Measurements from ENCODE around the gene MED13L. TPM values are rescaled to one million over a fixed set of nuclear protein-coding genes. Genes with fewer than 3 reads are reported as not detected.

MED13L gene
- total and polyA plus RNA-seq, 2 of the 4 experiments (the other 2 are of a cell fraction), result 17.9 to 49.1 TPM

DNA sequence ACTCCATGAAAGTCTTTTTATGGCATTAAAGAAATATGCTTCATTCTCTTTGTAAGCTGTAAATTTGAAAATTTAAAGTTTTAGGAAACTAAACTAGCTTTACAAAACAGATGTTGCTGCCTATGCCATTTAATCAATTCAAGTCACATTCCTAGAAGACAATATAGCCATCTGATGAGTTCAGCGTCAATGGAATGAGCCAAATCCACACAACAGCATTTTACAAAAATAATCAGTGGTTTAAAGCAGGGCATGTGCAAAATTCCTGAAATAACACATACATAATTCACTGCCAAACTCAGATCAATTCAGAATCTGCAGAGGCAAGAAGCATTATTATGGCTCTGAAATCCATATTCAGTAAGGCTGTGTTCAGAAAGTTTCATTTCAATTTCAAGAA lies 75.6 kb downstream of the MED13L start:
- Histone ChIP-seq H4K20me1 (ENCODE audit: insufficient read depth, low read length) (peaks cover 82% of the 10 kb centered on the region), H4K8ac (ENCODE audit: low read depth in 2 of 2, low read length in 2 of 2) (no peak overlapping the region), H3K36me3 (ENCODE audit: control insufficient read depth, insufficient read depth, low read length) (no peaks in the 10 kb centered on the region; the same call in 1 of the 2 replicates), H2AK5ac (ENCODE audit: low read depth, low read length) (no peak overlapping the region), H3K4me3 (ENCODE audit: insufficient read depth, low read depth, low read length) (no peak overlapping the region), H3K27ac (ENCODE audit: insufficient read depth, low read length) (no peak overlapping the region), H3K18ac (ENCODE audit: low read depth, low read length) (no peak overlapping the region), H2BK120ac (ENCODE audit: low read depth, low read length) (no peak overlapping the region), H2BK15ac (ENCODE audit: low read depth, low read length) (no peak overlapping the region), H3K9me3 (ENCODE audit: control insufficient read depth, insufficient read depth, low read length) (no peaks in the 10 kb centered on the region), H4K91ac (ENCODE audit: insufficient read depth, low read depth, low read length) (no peak overlapping the region), H3K4me1 (ENCODE audit: control insufficient read depth, insufficient read depth, low read length) (peaks cover 15% of the 10 kb centered on the region), H2AK9ac (replicated peaks; ENCODE audit: low read depth, low read length, poor library complexity) (no peak overlapping the region), H3K9ac (ENCODE audit: low read depth, low read length) (no peak overlapping the region), H3K56ac (ENCODE audit: extremely low read depth, insufficient read depth, low read length) (no peak overlapping the region), H2AFZ (replicated peaks; ENCODE audit: low read length, poor library complexity) (no peak overlapping the region), H2BK5ac (ENCODE audit: low read depth, low read length, poor library complexity, severe bottlenecking) (no peak overlapping the region), H3K9me1 (ENCODE audit: insufficient read depth, low read length) (peaks cover 17% of the 10 kb centered on the region), H3K27me3 (ENCODE audit: control insufficient read depth, insufficient read depth, low read length) (no peaks in the 10 kb centered on the region), H3K14ac (replicated peaks; ENCODE audit: low read depth, low read length) (no peak overlapping the region), H3K79me1 (ENCODE audit: low read depth in 1 of 2, low read length in 2 of 2) (peaks cover 16 to 74% of the 10 kb centered on the region in 2 experiments), H3K4me2 (ENCODE audit: low read depth, low read length) (peak overlapping the region; percentile 66; the same call in 1 of the 2 replicates), H2BK20ac (ENCODE audit: low read depth, low read length) (no peak overlapping the region), H3K23ac (ENCODE audit: low read depth, low read length) (no peak overlapping the region), H3K4ac (ENCODE audit: low read depth, low read length) (no peak overlapping the region), H4K5ac (ENCODE audit: low read depth, low read length) (no peak overlapping the region)
- ChIA-PET POLR2A (ENCODE audit: unreplicated experiment) (no interaction called here), CTCF (interaction anchor here (1.0 kb wide), 1 partner anchor 398 kb away, joined by 4 read pairs; no protein-coding TSS in a partner anchor)
- in situ Hi-C loops (cut with MboI; ENCODE audit: low sequenced_read_pairs) (no loop called here), intact Hi-C loops (cut with micrococcal nuclease) (no loop called here), dilution Hi-C loops (cut with HindIII; ENCODE audit: low sequenced_read_pairs, unreplicated experiment) (no loop called here)
- DNase-seq (peak; percentile 53), ATAC-seq (ENCODE audit: low read depth) (peak; percentile 70)
- BruUV-seq (replicated peaks), result no TSS peak
- WGBS, 2 experiments (ENCODE audit: extremely low coverage in 2 of 2, insufficient read length in 1 of 2), result 0% methylated on average over 1 of the region's 1 CpG; no CpG with 5 or more reads in 1 of the 2 experiments
- no peak for TF ChIP-seq MAZ (IDR thresholded peaks at IDR 0.05; ENCODE audit: borderline replicate concordance, low read depth, low read length)
- no peak for TF ChIP-seq MXI1 (IDR thresholded peaks at IDR 0.05; ENCODE audit: borderline replicate concordance, low read depth, low read length)
- TF ChIP-seq, protein P1, sequence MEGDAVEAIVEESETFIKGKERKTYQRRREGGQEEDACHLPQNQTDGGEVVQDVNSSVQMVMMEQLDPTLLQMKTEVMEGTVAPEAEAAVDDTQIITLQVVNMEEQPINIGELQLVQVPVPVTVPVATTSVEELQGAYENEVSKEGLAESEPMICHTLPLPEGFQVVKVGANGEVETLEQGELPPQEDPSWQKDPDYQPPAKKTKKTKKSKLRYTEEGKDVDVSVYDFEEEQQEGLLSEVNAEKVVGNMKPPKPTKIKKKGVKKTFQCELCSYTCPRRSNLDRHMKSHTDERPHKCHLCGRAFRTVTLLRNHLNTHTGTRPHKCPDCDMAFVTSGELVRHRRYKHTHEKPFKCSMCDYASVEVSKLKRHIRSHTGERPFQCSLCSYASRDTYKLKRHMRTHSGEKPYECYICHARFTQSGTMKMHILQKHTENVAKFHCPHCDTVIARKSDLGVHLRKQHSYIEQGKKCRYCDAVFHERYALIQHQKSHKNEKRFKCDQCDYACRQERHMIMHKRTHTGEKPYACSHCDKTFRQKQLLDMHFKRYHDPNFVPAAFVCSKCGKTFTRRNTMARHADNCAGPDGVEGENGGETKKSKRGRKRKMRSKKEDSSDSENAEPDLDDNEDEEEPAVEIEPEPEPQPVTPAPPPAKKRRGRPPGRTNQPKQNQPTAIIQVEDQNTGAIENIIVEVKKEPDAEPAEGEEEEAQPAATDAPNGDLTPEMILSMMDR (conservative IDR thresholded peaks at IDR 0.05; ENCODE audit: low read depth, low read length), result no peak
- no peak for TF ChIP-seq FOS (IDR thresholded peaks at IDR 0.05; ENCODE audit: low read depth, low read length)
- no peak for TF ChIP-seq NFE2L2 (IDR thresholded peaks at IDR 0.05; ENCODE audit: low read depth, low read length)
- no peak for TF ChIP-seq MAFK (IDR thresholded peaks at IDR 0.05; ENCODE audit: low read depth, low read length)
- no peak; the same call in 1 of the 2 replicates for TF ChIP-seq BHLHE40 (IDR thresholded peaks at IDR 0.05; ENCODE audit: low read depth, low read length)
- TF ChIP-seq, protein P2, sequence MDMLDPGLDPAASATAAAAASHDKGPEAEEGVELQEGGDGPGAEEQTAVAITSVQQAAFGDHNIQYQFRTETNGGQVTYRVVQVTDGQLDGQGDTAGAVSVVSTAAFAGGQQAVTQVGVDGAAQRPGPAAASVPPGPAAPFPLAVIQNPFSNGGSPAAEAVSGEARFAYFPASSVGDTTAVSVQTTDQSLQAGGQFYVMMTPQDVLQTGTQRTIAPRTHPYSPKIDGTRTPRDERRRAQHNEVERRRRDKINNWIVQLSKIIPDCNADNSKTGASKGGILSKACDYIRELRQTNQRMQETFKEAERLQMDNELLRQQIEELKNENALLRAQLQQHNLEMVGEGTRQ (IDR thresholded peaks at IDR 0.05; ENCODE audit: low read depth, low read length), result no peak
- no peak for TF ChIP-seq POLR2A (IDR thresholded peaks at IDR 0.05; ENCODE audit: low read depth, low read length)
- TF ChIP-seq CEBPB (IDR thresholded peaks at IDR 0.05; ENCODE audit: low read depth, low read length), result no peak
- no peak for TF ChIP-seq RCOR1 (IDR thresholded peaks at IDR 0.05; ENCODE audit: insufficient replicate concordance, low read length)
- TF ChIP-seq, protein P3, sequence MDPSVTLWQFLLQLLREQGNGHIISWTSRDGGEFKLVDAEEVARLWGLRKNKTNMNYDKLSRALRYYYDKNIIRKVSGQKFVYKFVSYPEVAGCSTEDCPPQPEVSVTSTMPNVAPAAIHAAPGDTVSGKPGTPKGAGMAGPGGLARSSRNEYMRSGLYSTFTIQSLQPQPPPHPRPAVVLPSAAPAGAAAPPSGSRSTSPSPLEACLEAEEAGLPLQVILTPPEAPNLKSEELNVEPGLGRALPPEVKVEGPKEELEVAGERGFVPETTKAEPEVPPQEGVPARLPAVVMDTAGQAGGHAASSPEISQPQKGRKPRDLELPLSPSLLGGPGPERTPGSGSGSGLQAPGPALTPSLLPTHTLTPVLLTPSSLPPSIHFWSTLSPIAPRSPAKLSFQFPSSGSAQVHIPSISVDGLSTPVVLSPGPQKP (IDR thresholded peaks at IDR 0.05; ENCODE audit: borderline replicate concordance, low read depth, low read length), result no peak
- TF ChIP-seq RAD21 (IDR thresholded peaks at IDR 0.05; ENCODE audit: low read length), result no peak
- TF ChIP-seq SMC3 (IDR thresholded peaks at IDR 0.05; ENCODE audit: low read depth, low read length), result no peak
- no peak for TF ChIP-seq RFX5 (IDR thresholded peaks at IDR 0.05; ENCODE audit: low read depth, low read length)
